ENCODE results near the gene ADCY3. TPM values are rescaled to one million over a fixed set of nuclear protein-coding genes. Genes with fewer than 3 reads are reported as not detected.

ADCY3 gene
- total RNA-seq, 5 donors from 2014 or later (not counting 1 experiment from before 2014, with no cell fraction given): 21.4 to 35.6 (median 32.8) TPM

GRCh38 chr2:24850944-24851343 is 69.1 kb downstream of the ADCY3 start:
- H3K4me3 Mint-ChIP-seq: no peak overlapping the region
- ChIA-PET CTCF (no interaction called here), POLR2A (no interaction called here)

GRCh38 chr2:24845691-24846090 is 74.3 kb downstream of the ADCY3 start:
- 92% methylated on average over 5 of the region's 5 CpGs for WGBS (ENCODE audit: insufficient coverage)
- POLR2A ChIA-PET: no interaction called here
- H3K4me3 ChIP-seq (ENCODE audit: control insufficient read depth in 1 of 2, extremely low read depth in 1 of 2, low read length in 1 of 2): no peak overlapping the region
- Mint-ChIP-seq H3K4me3 (no peak overlapping the region), H3K36me3 (peaks cover 10% of the 10 kb centered on the region), H3K9me3 (no peaks in the 10 kb centered on the region), H3K27me3 (no peaks in the 10 kb centered on the region), H3K27ac (no peak overlapping the region), H3K4me1 (no peaks in the 10 kb centered on the region)
- peaks cover 2 to 8% of the 10 kb centered on the region in 2 donors for H3K36me3 ChIP-seq (ENCODE audit: control insufficient read depth in 2 of 2, extremely low read depth in 1 of 2, insufficient read depth in 1 of 2, low read length in 1 of 2)
- H3K9me3 ChIP-seq: no peaks in the 10 kb centered on the region
- no peaks in the 10 kb centered on the region for H3K4me1 ChIP-seq (ENCODE audit: control insufficient read depth in 1 of 2, extremely low read depth in 1 of 2, insufficient read depth in 2 of 2, low read length in 2 of 2)
- no peak overlapping the region for H3K27ac ChIP-seq (ENCODE audit: low read length)
- DNase-seq: no peak
- ATAC-seq (replicated peaks in 1 of 4): no peak
- H3K27me3 ChIP-seq (replicated peaks in 1 of 2; ENCODE audit: control insufficient read depth in 2 of 2, extremely low read depth in 1 of 2, insufficient read depth in 2 of 2, low read length in 1 of 2): no peaks in the 10 kb centered on the region
- CTCF ChIA-PET: interaction anchor here (0.6 to 0.7 kb wide), 2 partner anchors 16 to 65 kb away, joined by 4 to 5 read pairs; no protein-coding TSS in a partner anchor

More at GRCh38 chr2:24850944-24851343, 69.1 kb downstream of the ADCY3 start:
- H3K4me1 ChIP-seq (ENCODE audit: control insufficient read depth in 1 of 2, extremely low read depth in 1 of 2, insufficient read depth in 2 of 2, low read length in 2 of 2): no peaks in the 10 kb centered on the region
- no peak overlapping the region for H3K4me3 ChIP-seq (ENCODE audit: control insufficient read depth in 1 of 2, extremely low read depth in 1 of 2, low read length in 1 of 2)
- H3K36me3 ChIP-seq (ENCODE audit: control insufficient read depth in 2 of 2, extremely low read depth in 1 of 2, insufficient read depth in 1 of 2, low read length in 1 of 2): peaks cover 0 to 5% of the 10 kb centered on the region in 2 donors
- H3K27ac ChIP-seq (ENCODE audit: low read length): no peak overlapping the region
- no peaks in the 10 kb centered on the region for H3K9me3 ChIP-seq
- ATAC-seq (replicated peaks in 1 of 4): no peak
- no peak for DNase-seq
- no peaks in the 10 kb centered on the region for H3K4me1 Mint-ChIP-seq
- H3K27ac Mint-ChIP-seq: no peak overlapping the region
- no peaks in the 10 kb centered on the region for H3K27me3 ChIP-seq (replicated peaks in 1 of 2; ENCODE audit: control insufficient read depth in 2 of 2, extremely low read depth in 1 of 2, insufficient read depth in 2 of 2, low read length in 1 of 2)
- 100% methylated on average over 1 of the region's 7 CpGs for whole genome bisulfite sequencing (ENCODE audit: insufficient coverage)
- no peaks in the 10 kb centered on the region for H3K27me3 Mint-ChIP-seq
- no peaks in the 10 kb centered on the region for H3K9me3 Mint-ChIP-seq
- H3K36me3 Mint-ChIP-seq: peaks cover 21% of the 10 kb centered on the region

- H3K27ac Mint-ChIP-seq: no peak overlapping the region
- no peaks in the 10 kb centered on the region for H3K27me3 ChIP-seq (replicated peaks in 1 of 2; ENCODE audit: control insufficient read depth in 2 of 2, extremely low read depth in 1 of 2, insufficient read depth in 2 of 2, low read length in 1 of 2)
- 98% methylated on average over 9 of the region's 9 CpGs for WGBS (ENCODE audit: insufficient coverage)
- H3K4me3 Mint-ChIP-seq: no peak overlapping the region
- no peaks in the 10 kb centered on the region for H3K9me3 Mint-ChIP-seq
- H3K36me3 Mint-ChIP-seq: peaks cover 13% of the 10 kb centered on the region
- no peaks in the 10 kb centered on the region for H3K4me1 ChIP-seq (ENCODE audit: control insufficient read depth in 1 of 2, extremely low read depth in 1 of 2, insufficient read depth in 2 of 2, low read length in 2 of 2)
- H3K27ac ChIP-seq (ENCODE audit: low read length): no peak overlapping the region
- H3K27me3 Mint-ChIP-seq: no peaks in the 10 kb centered on the region
- no peaks in the 10 kb centered on the region for H3K9me3 ChIP-seq
- ATAC-seq (replicated peaks in 1 of 4): no peak
- peaks cover 2 to 9% of the 10 kb centered on the region in 2 donors for H3K36me3 ChIP-seq (ENCODE audit: control insufficient read depth in 2 of 2, extremely low read depth in 1 of 2, insufficient read depth in 1 of 2, low read length in 1 of 2)
- no peak overlapping the region for H3K4me3 ChIP-seq (ENCODE audit: control insufficient read depth in 1 of 2, extremely low read depth in 1 of 2, low read length in 1 of 2)
- ChIA-PET CTCF (no interaction called here), POLR2A (interaction anchor here in 1 of 2 donors (0.6 kb wide), 1 partner anchor 198 kb away, joined by 3 read pairs; the partner anchor contains the start of gene EFR3B)
- H3K4me1 Mint-ChIP-seq: no peaks in the 10 kb centered on the region
- no peak for DNase-seq
Observed at GRCh38 chr2:24844023-24844685, 75.9 kb downstream of the ADCY3 start.

- Mint-ChIP-seq H3K9me3 (no peaks in the 10 kb centered on the region), H3K4me3 (no peak overlapping the region), H3K36me3 (peaks cover 10% of the 10 kb centered on the region), H3K27me3 (no peaks in the 10 kb centered on the region), H3K4me1 (no peaks in the 10 kb centered on the region), H3K27ac (no peak overlapping the region)
- no peak for DNase-seq
- WGBS (ENCODE audit: insufficient coverage): 98% methylated on average over 11 of the region's 12 CpGs
- Histone ChIP-seq H3K9me3 (no peaks in the 10 kb centered on the region), H3K36me3 (ENCODE audit: control insufficient read depth in 2 of 2, extremely low read depth in 1 of 2, insufficient read depth in 1 of 2, low read length in 1 of 2) (peaks cover 2 to 11% of the 10 kb centered on the region in 2 donors), H3K4me3 (ENCODE audit: control insufficient read depth in 1 of 2, extremely low read depth in 1 of 2, low read length in 1 of 2) (no peak overlapping the region), H3K4me1 (ENCODE audit: control insufficient read depth in 1 of 2, extremely low read depth in 1 of 2, insufficient read depth in 2 of 2, low read length in 2 of 2) (no peaks in the 10 kb centered on the region), H3K27ac (ENCODE audit: low read length) (no peak overlapping the region), H3K27me3 (replicated peaks in 1 of 2; ENCODE audit: control insufficient read depth in 2 of 2, extremely low read depth in 1 of 2, insufficient read depth in 2 of 2, low read length in 1 of 2) (no peaks in the 10 kb centered on the region)
- CTCF ChIA-PET: no interaction called here
- ATAC-seq (replicated peaks in 1 of 4): no peak
- POLR2A ChIA-PET: no interaction called here
Observed at GRCh38 chr2:24843330-24843860, 76.6 kb downstream of the ADCY3 start.

GRCh38 chr2:24842081-24843050 is 77.7 kb downstream of the ADCY3 start:
- no peaks in the 10 kb centered on the region for H3K9me3 Mint-ChIP-seq
- no peak for ATAC-seq (replicated peaks in 1 of 4)
- POLR2A ChIA-PET: no interaction called here
- no peak overlapping the region for H3K4me3 ChIP-seq (ENCODE audit: control insufficient read depth in 1 of 2, extremely low read depth in 1 of 2, low read length in 1 of 2)
- H3K9me3 ChIP-seq: no peaks in the 10 kb centered on the region
- no peak for DNase-seq
- peaks cover 10% of the 10 kb centered on the region for H3K36me3 Mint-ChIP-seq
- CTCF ChIA-PET: no interaction called here
- H3K27me3 ChIP-seq (replicated peaks in 1 of 2; ENCODE audit: control insufficient read depth in 2 of 2, extremely low read depth in 1 of 2, insufficient read depth in 2 of 2, low read length in 1 of 2): no peaks in the 10 kb centered on the region
- H3K27me3 Mint-ChIP-seq: no peaks in the 10 kb centered on the region
- 95% methylated on average over 37 of the region's 39 CpGs for WGBS (ENCODE audit: insufficient coverage)
- H3K4me1 ChIP-seq (ENCODE audit: control insufficient read depth in 1 of 2, extremely low read depth in 1 of 2, insufficient read depth in 2 of 2, low read length in 2 of 2): no peaks in the 10 kb centered on the region
- H3K4me3 Mint-ChIP-seq: no peak overlapping the region
- H3K4me1 Mint-ChIP-seq: no peaks in the 10 kb centered on the region
- no peak overlapping the region for H3K27ac Mint-ChIP-seq
- peaks cover 5 to 11% of the 10 kb centered on the region in 2 donors for H3K36me3 ChIP-seq (ENCODE audit: control insufficient read depth in 2 of 2, extremely low read depth in 1 of 2, insufficient read depth in 1 of 2, low read length in 1 of 2)
- H3K27ac ChIP-seq (ENCODE audit: low read length): no peak overlapping the region
